IPS DF 19.7 (cell line): Measurements from ENCODE around the gene ZNF624.
A peak's percentile ranks its signal among the peaks of the same experiment; 100 is the strongest.
"Not testable (repeated sequence)": the region's sequence is repeated elsewhere in the genome, so short reads cannot be mapped to it uniquely, and the experiment has no call there.

ENCODE experiments used
- DNase-seq: peaks from one replicate; pipeline ENCODE4 v3.0.0-alpha.2; 2013; ENCODE audit warnings: low read depth, low spot score

The ZNF624 gene

GRCh38 chr17:16653367-16654041 is at the start of gene ZNF624:
Gene ZNF624 (minus strand): TSS chr17:16653850.
- DNase-seq = peak; percentile 89

GRCh38 chr17:16697603-16698002 is 44.0 kb upstream of the ZNF624 start:
- DNase-seq = not testable (repeated sequence)

- not testable (repeated sequence) for DNase-seq
Observed at GRCh38 chr17:16690447-16690846, 36.8 kb upstream of the ZNF624 start.

- not testable (repeated sequence) for DNase-seq
Observed at GRCh38 chr17:16689731-16690281, 36.2 kb upstream of the ZNF624 start, which contains the start of gene CCDC144A. Gene CCDC144A (plus strand): TSS chr17:16690241. CDS start chr17:16690401, 160 bp downstream.

GRCh38 chr17:16687151-16687550 is 33.5 kb upstream of the ZNF624 start:
- DNase-seq = not testable (repeated sequence)

GRCh38 chr17:16686019-16686418 is 32.4 kb upstream of the ZNF624 start:
- DNase-seq = not testable (repeated sequence)

GRCh38 chr17:16683290-16684138 is 29.9 kb upstream of the ZNF624 start:
- not testable (repeated sequence) for DNase-seq

- DNase-seq = no peak
Observed at GRCh38 chr17:16676676-16677268, 23.1 kb upstream of the ZNF624 start.

GRCh38 chr17:16666907-16667636 is 13.4 kb upstream of the ZNF624 start:
- DNase-seq = not testable (repeated sequence)

- DNase-seq = not testable (repeated sequence)
Observed at GRCh38 chr17:16666553-16666906, 12.9 kb upstream of the ZNF624 start.

GRCh38 chr17:16662936-16663335 is 9.3 kb upstream of the ZNF624 start:
- DNase-seq = no peak

GRCh38 chr17:16661217-16661616 is 7.6 kb upstream of the ZNF624 start:
- DNase-seq = no peak

GRCh38 chr17:16652847-16653366 is 743 bp downstream of the ZNF624 start:
- no peak for DNase-seq

- DNase-seq = no peak
Observed at GRCh38 chr17:16652252-16652651, 1.4 kb downstream of the ZNF624 start.

GRCh38 chr17:16649585-16649984 is 4.1 kb downstream of the ZNF624 start:
- DNase-seq = no peak

- no peak for DNase-seq
Observed at GRCh38 chr17:16639438-16639837, 14.2 kb downstream of the ZNF624 start.

GRCh38 chr17:16623282-16623681 is 30.4 kb downstream of the ZNF624 start:
- DNase-seq = no peak

GRCh38 chr17:16622540-16623277 is 30.9 kb downstream of the ZNF624 start:
- DNase-seq = no peak

- no peak for DNase-seq
Observed at GRCh38 chr17:16617481-16618060, 36.1 kb downstream of the ZNF624 start.

GRCh38 chr17:16599537-16599936 is 54.1 kb downstream of the ZNF624 start:
- DNase-seq = no peak
